HepG2 (cell line): ENCODE data around the gene SHANK2. TPM values are rescaled to one million over a fixed set of nuclear protein-coding genes. Genes with fewer than 3 reads are reported as not detected.

Experiments
- ASH2L ChIP-seq: fragments of 300-600, 200-600 bp; sonication (generic); IDR thresholded peaks from 2 replicates; pipeline ENCODE4 v1.7.0; 2017; ENCODE audit warnings: low read depth, mild to moderate bottlenecking, moderate library complexity, mixed read lengths, low read length; ENCODE audit not compliant: insufficient read length
- GATAD2A ChIP-seq: IDR thresholded peaks from 2 replicates; pipeline ENCODE4 v1.6.1; 2016
- IKZF1 ChIP-seq: fragments of 450-650 bp; IDR thresholded peaks from 2 replicates; pipeline ENCODE4 v1.7.1; 2016
- SMARCC2 ChIP-seq: fragments of 450-650 bp; IDR thresholded peaks from 2 replicates; pipeline ENCODE4 v1.6.1; 2017; ENCODE audit warnings: antibody characterized with exemption, mild to moderate bottlenecking
- SP1 ChIP-seq, 2 experiments: fragments of 450-650 bp in 1 of 2; sonication (generic) in 1 of 2; formaldehyde crosslinking in 1 of 2; IDR thresholded peaks; 2 replicates each; pipeline versions ENCODE4 v1.4.0 to v1.6.1; 2016 to 2020; ENCODE audit warnings: missing genetic modification reagents in 1 of 2
- TBP ChIP-seq: sonication (generic); formaldehyde crosslinking; IDR thresholded peaks from 2 replicates; pipeline ENCODE4 v1.5.0; 2020; ENCODE audit warnings: missing genetic modification reagents
- TOPORS ChIP-seq: sonication (generic); formaldehyde crosslinking; IDR thresholded peaks from 2 replicates; pipeline ENCODE4 v1.8.0; 2023; ENCODE audit warnings: mild to moderate bottlenecking, missing genetic modification reagents
- ZNF230 ChIP-seq: sonication (generic); formaldehyde crosslinking; IDR thresholded peaks from 2 replicates; pipeline ENCODE4 v1.4.0; 2020; ENCODE audit warnings: mild to moderate bottlenecking, missing genetic modification reagents
- ZNF577 ChIP-seq: sonication (generic); formaldehyde crosslinking; IDR thresholded peaks from 2 replicates; pipeline ENCODE4 v1.4.0; 2020; ENCODE audit warnings: mild to moderate bottlenecking, low read depth, missing genetic modification reagents, borderline replicate concordance
- ZNF619 ChIP-seq: sonication (generic); formaldehyde crosslinking; IDR thresholded peaks from 2 replicates; pipeline ENCODE4 v1.4.0; 2020; ENCODE audit warnings: mild to moderate bottlenecking, missing genetic modification reagents
- polyA plus RNA-seq, 8 experiments: library from polyadenylated mRNA; depleted of rRNA in 3 of 8; stranded (reverse) in 7 of 8; unstranded in 1 of 8; fragments of >200 nt; fragmentation: Illumina TruSeq in 4 of 8; extraction: Trizol in 4 of 8; gene quantifications; 2 replicates each; pipeline versions ENCODE4 v1.2.1 to v1.2.3, GENCODE V29; 2011 to 2016; ENCODE audit warnings: low read depth in 4 of 8, missing spikeins in 1 of 8, mixed read lengths in 1 of 8; ENCODE audit not compliant: insufficient read depth in 1 of 8
- total RNA-seq, 5 experiments: library from RNA; depleted of rRNA; stranded (reverse); fragments of >200 nt; fragmentation: Illumina TruSeq; extraction: Trizol; gene quantifications; 2 replicates each; pipeline ENCODE4 v1.2.3, GENCODE V29; 2016; ENCODE audit warnings: low read depth in 1 of 5
- TF ChIP-seq, protein P1 (sequence below): sonication (generic); formaldehyde crosslinking; conservative IDR thresholded peaks from 2 replicates; pipeline ENCODE4 v1.4.0; 2020; ENCODE audit warnings: missing genetic modification reagents
- TF ChIP-seq, protein P2 (sequence below): sonication (generic); formaldehyde crosslinking; conservative IDR thresholded peaks from 2 replicates; pipeline ENCODE4 v1.8.1; 2023; ENCODE audit warnings: missing genetic modification reagents
- TF ChIP-seq, protein P3 (sequence below): sonication (generic); formaldehyde crosslinking; conservative IDR thresholded peaks from 2 replicates; pipeline ENCODE4 v1.4.0; 2020; ENCODE audit warnings: mild to moderate bottlenecking, missing genetic modification reagents, moderate library complexity
- TF ChIP-seq, protein P4 (sequence below): sonication (generic); formaldehyde crosslinking; IDR thresholded peaks from 2 replicates; pipeline ENCODE4 v1.8.0; 2022; ENCODE audit warnings: missing genetic modification reagents, mild to moderate bottlenecking, inconsistent platforms, borderline replicate concordance
- TF ChIP-seq, protein P5 (sequence below): IDR thresholded peaks from 2 replicates; pipeline ENCODE4 v1.4.0; 2020; ENCODE audit warnings: mild to moderate bottlenecking, missing genetic modification reagents

Gene SHANK2
- total and polyA plus RNA-seq, 2 of the 13 experiments (the other 11 are each of a cell fraction or from before 2014, with no cell fraction given) = 10.2 to 13.0 TPM

DNA sequence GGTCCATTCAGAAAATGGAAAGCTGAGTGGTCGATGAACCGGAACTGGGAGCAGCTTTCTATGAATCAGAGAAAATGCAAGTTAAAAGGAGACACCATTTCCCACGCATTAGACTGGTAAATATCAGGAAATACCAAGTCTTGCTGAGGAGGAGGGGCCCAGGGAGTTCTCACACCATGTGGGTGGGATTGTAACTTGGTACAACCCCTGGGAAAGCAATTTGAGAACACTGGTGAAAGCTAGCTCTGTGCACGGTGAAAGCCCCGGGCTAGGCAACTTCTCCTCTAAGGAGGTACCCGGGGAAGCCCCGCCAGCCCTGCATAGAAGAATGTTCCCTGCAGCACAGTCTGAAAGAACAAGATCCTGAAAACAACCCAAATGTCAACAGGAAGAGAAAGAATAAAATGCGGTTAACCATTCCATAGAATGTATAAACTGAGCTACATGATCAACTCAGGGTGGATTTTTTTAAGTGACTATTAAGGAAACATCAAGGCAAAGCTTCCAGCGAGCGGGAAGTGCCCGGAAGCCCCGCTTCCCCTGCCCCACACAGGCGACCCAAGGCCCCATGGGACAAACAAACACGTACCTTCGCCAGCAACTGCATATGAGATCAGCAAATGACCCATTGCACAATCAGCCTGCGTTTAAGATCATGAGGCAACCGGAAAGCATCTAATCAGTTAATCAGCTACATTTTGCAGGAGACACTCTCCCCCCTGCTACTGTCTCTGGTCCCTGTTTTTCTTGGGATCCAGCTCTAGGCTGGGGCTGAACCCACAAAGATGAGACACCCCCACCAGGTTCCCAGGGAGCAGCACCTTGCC is 11.3 kb downstream of the SHANK2 start (continued):
- TF ChIP-seq, protein P1, sequence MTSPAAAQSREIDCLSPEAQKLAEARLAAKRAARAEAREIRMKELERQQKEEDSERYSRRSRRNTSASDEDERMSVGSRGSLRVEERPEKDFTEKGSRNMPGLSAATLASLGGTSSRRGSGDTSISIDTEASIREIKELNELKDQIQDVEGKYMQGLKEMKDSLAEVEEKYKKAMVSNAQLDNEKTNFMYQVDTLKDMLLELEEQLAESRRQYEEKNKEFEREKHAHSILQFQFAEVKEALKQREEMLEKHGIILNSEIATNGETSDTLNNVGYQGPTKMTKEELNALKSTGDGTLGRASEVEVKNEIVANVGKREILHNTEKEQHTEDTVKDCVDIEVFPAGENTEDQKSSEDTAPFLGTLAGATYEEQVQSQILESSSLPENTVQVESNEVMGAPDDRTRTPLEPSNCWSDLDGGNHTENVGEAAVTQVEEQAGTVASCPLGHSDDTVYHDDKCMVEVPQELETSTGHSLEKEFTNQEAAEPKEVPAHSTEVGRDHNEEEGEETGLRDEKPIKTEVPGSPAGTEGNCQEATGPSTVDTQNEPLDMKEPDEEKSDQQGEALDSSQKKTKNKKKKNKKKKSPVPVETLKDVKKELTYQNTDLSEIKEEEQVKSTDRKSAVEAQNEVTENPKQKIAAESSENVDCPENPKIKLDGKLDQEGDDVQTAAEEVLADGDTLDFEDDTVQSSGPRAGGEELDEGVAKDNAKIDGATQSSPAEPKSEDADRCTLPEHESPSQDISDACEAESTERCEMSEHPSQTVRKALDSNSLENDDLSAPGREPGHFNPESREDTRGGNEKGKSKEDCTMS (CRISPR knock-in tag) = no peak
- TF ChIP-seq SP1 (IDR thresholded peaks at IDR 0.05) = no peak
- no peak for TF ChIP-seq SP1 (CRISPR knock-in tag; IDR thresholded peaks at IDR 0.05)
- TF ChIP-seq TOPORS (CRISPR knock-in tag) = no peak
- peak; percentile 74 for TF ChIP-seq ASH2L
- TF ChIP-seq, protein P2, sequence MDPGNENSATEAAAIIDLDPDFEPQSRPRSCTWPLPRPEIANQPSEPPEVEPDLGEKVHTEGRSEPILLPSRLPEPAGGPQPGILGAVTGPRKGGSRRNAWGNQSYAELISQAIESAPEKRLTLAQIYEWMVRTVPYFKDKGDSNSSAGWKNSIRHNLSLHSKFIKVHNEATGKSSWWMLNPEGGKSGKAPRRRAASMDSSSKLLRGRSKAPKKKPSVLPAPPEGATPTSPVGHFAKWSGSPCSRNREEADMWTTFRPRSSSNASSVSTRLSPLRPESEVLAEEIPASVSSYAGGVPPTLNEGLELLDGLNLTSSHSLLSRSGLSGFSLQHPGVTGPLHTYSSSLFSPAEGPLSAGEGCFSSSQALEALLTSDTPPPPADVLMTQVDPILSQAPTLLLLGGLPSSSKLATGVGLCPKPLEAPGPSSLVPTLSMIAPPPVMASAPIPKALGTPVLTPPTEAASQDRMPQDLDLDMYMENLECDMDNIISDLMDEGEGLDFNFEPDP (CRISPR knock-in tag) = no peak
- TF ChIP-seq SMARCC2 = no peak
- TF ChIP-seq ZNF230 (CRISPR knock-in tag) = no peak
- no peak for TF ChIP-seq IKZF1
- TF ChIP-seq, protein P3, sequence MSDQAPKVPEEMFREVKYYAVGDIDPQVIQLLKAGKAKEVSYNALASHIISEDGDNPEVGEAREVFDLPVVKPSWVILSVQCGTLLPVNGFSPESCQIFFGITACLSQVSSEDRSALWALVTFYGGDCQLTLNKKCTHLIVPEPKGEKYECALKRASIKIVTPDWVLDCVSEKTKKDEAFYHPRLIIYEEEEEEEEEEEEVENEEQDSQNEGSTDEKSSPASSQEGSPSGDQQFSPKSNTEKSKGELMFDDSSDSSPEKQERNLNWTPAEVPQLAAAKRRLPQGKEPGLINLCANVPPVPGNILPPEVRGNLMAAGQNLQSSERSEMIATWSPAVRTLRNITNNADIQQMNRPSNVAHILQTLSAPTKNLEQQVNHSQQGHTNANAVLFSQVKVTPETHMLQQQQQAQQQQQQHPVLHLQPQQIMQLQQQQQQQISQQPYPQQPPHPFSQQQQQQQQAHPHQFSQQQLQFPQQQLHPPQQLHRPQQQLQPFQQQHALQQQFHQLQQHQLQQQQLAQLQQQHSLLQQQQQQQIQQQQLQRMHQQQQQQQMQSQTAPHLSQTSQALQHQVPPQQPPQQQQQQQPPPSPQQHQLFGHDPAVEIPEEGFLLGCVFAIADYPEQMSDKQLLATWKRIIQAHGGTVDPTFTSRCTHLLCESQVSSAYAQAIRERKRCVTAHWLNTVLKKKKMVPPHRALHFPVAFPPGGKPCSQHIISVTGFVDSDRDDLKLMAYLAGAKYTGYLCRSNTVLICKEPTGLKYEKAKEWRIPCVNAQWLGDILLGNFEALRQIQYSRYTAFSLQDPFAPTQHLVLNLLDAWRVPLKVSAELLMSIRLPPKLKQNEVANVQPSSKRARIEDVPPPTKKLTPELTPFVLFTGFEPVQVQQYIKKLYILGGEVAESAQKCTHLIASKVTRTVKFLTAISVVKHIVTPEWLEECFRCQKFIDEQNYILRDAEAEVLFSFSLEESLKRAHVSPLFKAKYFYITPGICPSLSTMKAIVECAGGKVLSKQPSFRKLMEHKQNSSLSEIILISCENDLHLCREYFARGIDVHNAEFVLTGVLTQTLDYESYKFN (CRISPR knock-in tag) = peak; percentile 93
- peak; percentile 51; the same call in 1 of the 2 replicates for TF ChIP-seq ZNF619 (CRISPR knock-in tag)
- TF ChIP-seq ZNF577 (CRISPR knock-in tag) = no peak
- TF ChIP-seq, protein P4, sequence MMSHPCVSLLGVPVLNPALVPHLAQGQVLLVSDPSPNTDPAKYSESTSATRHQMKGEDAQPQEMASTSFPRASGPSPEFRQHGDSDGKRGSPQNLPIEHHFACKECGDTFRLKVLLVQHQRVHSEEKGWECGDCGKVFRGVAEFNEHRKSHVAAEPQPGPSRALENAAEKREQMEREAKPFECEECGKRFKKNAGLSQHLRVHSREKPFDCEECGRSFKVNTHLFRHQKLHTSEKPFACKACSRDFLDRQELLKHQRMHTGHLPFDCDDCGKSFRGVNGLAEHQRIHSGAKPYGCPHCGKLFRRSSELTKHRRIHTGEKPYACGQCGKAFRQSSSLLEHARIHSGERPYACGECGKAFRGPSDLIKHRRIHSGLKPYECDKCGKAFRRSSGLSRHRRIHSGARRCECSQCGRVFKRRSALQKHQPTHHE (CRISPR knock-in tag) = no peak
- TF ChIP-seq TBP (CRISPR knock-in tag) = no peak
- TF ChIP-seq, protein P5, sequence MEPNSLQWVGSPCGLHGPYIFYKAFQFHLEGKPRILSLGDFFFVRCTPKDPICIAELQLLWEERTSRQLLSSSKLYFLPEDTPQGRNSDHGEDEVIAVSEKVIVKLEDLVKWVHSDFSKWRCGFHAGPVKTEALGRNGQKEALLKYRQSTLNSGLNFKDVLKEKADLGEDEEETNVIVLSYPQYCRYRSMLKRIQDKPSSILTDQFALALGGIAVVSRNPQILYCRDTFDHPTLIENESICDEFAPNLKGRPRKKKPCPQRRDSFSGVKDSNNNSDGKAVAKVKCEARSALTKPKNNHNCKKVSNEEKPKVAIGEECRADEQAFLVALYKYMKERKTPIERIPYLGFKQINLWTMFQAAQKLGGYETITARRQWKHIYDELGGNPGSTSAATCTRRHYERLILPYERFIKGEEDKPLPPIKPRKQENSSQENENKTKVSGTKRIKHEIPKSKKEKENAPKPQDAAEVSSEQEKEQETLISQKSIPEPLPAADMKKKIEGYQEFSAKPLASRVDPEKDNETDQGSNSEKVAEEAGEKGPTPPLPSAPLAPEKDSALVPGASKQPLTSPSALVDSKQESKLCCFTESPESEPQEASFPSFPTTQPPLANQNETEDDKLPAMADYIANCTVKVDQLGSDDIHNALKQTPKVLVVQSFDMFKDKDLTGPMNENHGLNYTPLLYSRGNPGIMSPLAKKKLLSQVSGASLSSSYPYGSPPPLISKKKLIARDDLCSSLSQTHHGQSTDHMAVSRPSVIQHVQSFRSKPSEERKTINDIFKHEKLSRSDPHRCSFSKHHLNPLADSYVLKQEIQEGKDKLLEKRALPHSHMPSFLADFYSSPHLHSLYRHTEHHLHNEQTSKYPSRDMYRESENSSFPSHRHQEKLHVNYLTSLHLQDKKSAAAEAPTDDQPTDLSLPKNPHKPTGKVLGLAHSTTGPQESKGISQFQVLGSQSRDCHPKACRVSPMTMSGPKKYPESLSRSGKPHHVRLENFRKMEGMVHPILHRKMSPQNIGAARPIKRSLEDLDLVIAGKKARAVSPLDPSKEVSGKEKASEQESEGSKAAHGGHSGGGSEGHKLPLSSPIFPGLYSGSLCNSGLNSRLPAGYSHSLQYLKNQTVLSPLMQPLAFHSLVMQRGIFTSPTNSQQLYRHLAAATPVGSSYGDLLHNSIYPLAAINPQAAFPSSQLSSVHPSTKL (CRISPR knock-in tag) = peak; percentile 92
- peak; percentile 96 for TF ChIP-seq GATAD2A (CRISPR knock-in tag)
